ENCODE measurements around the gene CAMTA1. TPM values are rescaled to one million over a fixed set of nuclear protein-coding genes. Genes with fewer than 3 reads are reported as not detected.

Gene CAMTA1
- total RNA-seq, 1 experiment from 2014 or later = 60.0 TPM

GRCh38 chr1:7015022-7015421 is 229.8 kb downstream of the CAMTA1 start:
- peaks cover 26% of the 10 kb centered on the region for H3K27me3 Mint-ChIP-seq (ENCODE audit: insufficient read depth, unreplicated experiment)
- H3K4me3 Mint-ChIP-seq (ENCODE audit: unreplicated experiment) = no peak overlapping the region
- H3K36me3 ChIP-seq (ENCODE audit: control insufficient read depth, insufficient read depth, low read length) = no peaks in the 10 kb centered on the region
- no peak overlapping the region for H3K4me3 ChIP-seq (ENCODE audit: low read depth, low read length)
- H3K9me3 Mint-ChIP-seq (ENCODE audit: unreplicated experiment) = no peaks in the 10 kb centered on the region
- H3K27ac Mint-ChIP-seq (ENCODE audit: unreplicated experiment) = no peak overlapping the region
- no TSS peak for BruUV-seq (replicated peaks)
- H3K27me3 ChIP-seq (replicated peaks; ENCODE audit: control insufficient read depth, insufficient read depth, low read length) = no peaks in the 10 kb centered on the region; the same call in 1 of the 2 replicates
- H3K4me1 Mint-ChIP-seq (ENCODE audit: low read depth, unreplicated experiment) = no peaks in the 10 kb centered on the region
- ChIA-PET POLR2A (no interaction called here), CTCF (no interaction called here)
- TF ChIP-seq CTCF (IDR thresholded peaks at IDR 0.05; ENCODE audit: insufficient read depth in 1 of 2, low read depth in 1 of 2, low read length in 1 of 2, severe bottlenecking in 1 of 2, unreplicated experiment in 1 of 2) = no peak
- intact Hi-C loops (cut with micrococcal nuclease; ENCODE audit: unreplicated experiment) = no loop called here
- no peak for DNase-seq
- H3K36me3 Mint-ChIP-seq (ENCODE audit: insufficient read depth, unreplicated experiment) = no peaks in the 10 kb centered on the region
- no peaks in the 10 kb centered on the region for H3K9me3 ChIP-seq
- no peaks in the 10 kb centered on the region for H3K4me1 ChIP-seq

- intact Hi-C loops (cut with micrococcal nuclease; ENCODE audit: unreplicated experiment) = no loop called here
- Mint-ChIP-seq H3K4me3 (ENCODE audit: unreplicated experiment) (no peak overlapping the region), H3K4me1 (ENCODE audit: low read depth, unreplicated experiment) (no peaks in the 10 kb centered on the region), H3K9me3 (ENCODE audit: unreplicated experiment) (no peaks in the 10 kb centered on the region), H3K36me3 (ENCODE audit: insufficient read depth, unreplicated experiment) (no peaks in the 10 kb centered on the region), H3K27me3 (ENCODE audit: insufficient read depth, unreplicated experiment) (peaks cover 13% of the 10 kb centered on the region), H3K27ac (ENCODE audit: unreplicated experiment) (no peak overlapping the region)
- H3K4me1 ChIP-seq = no peaks in the 10 kb centered on the region
- BruUV-seq (replicated peaks) = no TSS peak
- ChIA-PET POLR2A (no interaction called here), CTCF (no interaction called here)
- no peaks in the 10 kb centered on the region for H3K36me3 ChIP-seq (ENCODE audit: control insufficient read depth, insufficient read depth, low read length)
- no peak for TF ChIP-seq CTCF (IDR thresholded peaks at IDR 0.05; ENCODE audit: insufficient read depth in 1 of 2, low read depth in 1 of 2, low read length in 1 of 2, severe bottlenecking in 1 of 2, unreplicated experiment in 1 of 2)
- no peak for DNase-seq
- no peak overlapping the region for H3K4me3 ChIP-seq (ENCODE audit: low read depth, low read length)
- H3K9me3 ChIP-seq = no peaks in the 10 kb centered on the region
- H3K27me3 ChIP-seq (replicated peaks; ENCODE audit: control insufficient read depth, insufficient read depth, low read length) = no peaks in the 10 kb centered on the region; the same call in none of the 2 replicates
Measured at GRCh38 chr1:7018351-7018750, 233.1 kb downstream of the CAMTA1 start.

GRCh38 chr1:7018826-7019225 is 233.6 kb downstream of the CAMTA1 start:
- no peaks in the 10 kb centered on the region for H3K9me3 ChIP-seq
- no peaks in the 10 kb centered on the region; the same call in none of the 2 replicates for H3K27me3 ChIP-seq (replicated peaks; ENCODE audit: control insufficient read depth, insufficient read depth, low read length)
- Mint-ChIP-seq H3K9me3 (ENCODE audit: unreplicated experiment) (no peaks in the 10 kb centered on the region), H3K36me3 (ENCODE audit: insufficient read depth, unreplicated experiment) (no peaks in the 10 kb centered on the region), H3K4me1 (ENCODE audit: low read depth, unreplicated experiment) (no peaks in the 10 kb centered on the region), H3K4me3 (ENCODE audit: unreplicated experiment) (no peak overlapping the region), H3K27ac (ENCODE audit: unreplicated experiment) (no peak overlapping the region), H3K27me3 (ENCODE audit: insufficient read depth, unreplicated experiment) (peaks cover 15% of the 10 kb centered on the region)
- no peak for TF ChIP-seq CTCF (IDR thresholded peaks at IDR 0.05; ENCODE audit: insufficient read depth in 1 of 2, low read depth in 1 of 2, low read length in 1 of 2, severe bottlenecking in 1 of 2, unreplicated experiment in 1 of 2)
- no TSS peak for BruUV-seq (replicated peaks)
- intact Hi-C loops (cut with micrococcal nuclease; ENCODE audit: unreplicated experiment) = no loop called here
- no peaks in the 10 kb centered on the region for H3K4me1 ChIP-seq
- no peak for DNase-seq
- POLR2A ChIA-PET = no interaction called here
- H3K36me3 ChIP-seq (ENCODE audit: control insufficient read depth, insufficient read depth, low read length) = no peaks in the 10 kb centered on the region
- no peak overlapping the region for H3K4me3 ChIP-seq (ENCODE audit: low read depth, low read length)
- CTCF ChIA-PET = no interaction called here
